Karpas-422 (cell line): ENCODE data around the gene FUT4. TPM values are rescaled to one million over a fixed set of nuclear protein-coding genes. Genes with fewer than 3 reads are reported as not detected.

Experiments
- DNase-seq: peaks from one replicate; pipeline ENCODE4 v3.0.0-alpha.2; 2015
- H2AFZ ChIP-seq: fragments of 200-600 bp; sonication (generic); 2 replicates; pipeline ENCODE4 v1.6.1; 2014; ENCODE audit warnings: antibody characterized with exemption, low read length, mixed read lengths
- H3K27ac ChIP-seq: fragments of 200-600 bp; sonication (generic); 2 replicates; pipeline ENCODE4 v1.5.1; 2014; ENCODE audit warnings: mild to moderate bottlenecking, low read length, moderate library complexity
- H3K27me3 ChIP-seq: fragments of 200-600 bp; sonication (generic); 2 replicates; pipeline ENCODE4 v1.6.1; 2014; ENCODE audit warnings: low read length, mixed read lengths
- H3K36me3 ChIP-seq: fragments of 200-600 bp; sonication (generic); 2 replicates; pipeline ENCODE4 v1.6.1; 2014; ENCODE audit warnings: low read length, mixed read lengths; ENCODE audit not compliant: insufficient read depth
- H3K4me1 ChIP-seq: fragments of 200-600 bp; sonication (generic); 2 replicates; pipeline ENCODE4 v1.6.1; 2014; ENCODE audit warnings: mild to moderate bottlenecking, low read length, mixed read lengths
- H3K4me2 ChIP-seq: fragments of 200-600 bp; sonication (generic); 2 replicates; pipeline ENCODE4 v1.6.1; 2014; ENCODE audit warnings: low read length, low read depth, mild to moderate bottlenecking; ENCODE audit not compliant: poor library complexity, severe bottlenecking
- H3K4me3 ChIP-seq: fragments of 200-600 bp; sonication (generic); 2 replicates; pipeline ENCODE4 v1.5.1; 2014; ENCODE audit warnings: mild to moderate bottlenecking, antibody characterized with exemption, low read length, mixed read lengths
- H3K79me2 ChIP-seq: fragments of 200-600 bp; sonication (generic); 2 replicates; pipeline ENCODE4 v1.6.1; 2014; ENCODE audit warnings: mild to moderate bottlenecking, low read length, mixed read lengths
- H3K9ac ChIP-seq: fragments of 200-600 bp; sonication (generic); 2 replicates; pipeline ENCODE4 v1.6.0; 2014; ENCODE audit warnings: low read length
- H3K9me2 ChIP-seq: fragments of 200-600 bp; sonication (generic), shearing (Covaris generic); replicated peaks from 2 replicates; pipeline ENCODE4 v1.6.0; 2014; ENCODE audit warnings: mild to moderate bottlenecking, low read length, moderate library complexity; ENCODE audit not compliant: insufficient read depth
- H3K9me3 ChIP-seq: fragments of 300-700, 200-600 bp; sonication (generic); 2 replicates; pipeline ENCODE4 v1.6.1; 2014; ENCODE audit warnings: low read length, mixed read lengths
- H4K20me1 ChIP-seq: fragments of 200-600 bp; sonication (generic); 2 replicates; pipeline ENCODE4 v1.6.1; 2014; ENCODE audit warnings: mild to moderate bottlenecking, antibody characterized with exemption, low read length, low read depth; ENCODE audit not compliant: insufficient read depth
- total RNA-seq: library from RNA; depleted of rRNA; stranded (reverse); fragments of >200 nt; shearing (Covaris generic); gene quantifications from 2 replicates; pipeline ENCODE4 v1.2.3, GENCODE V29; 2014; ENCODE audit warnings: low replicate concordance

The FUT4 gene
- total RNA-seq, 1 experiment from 2014 or later = 0.34 TPM

GRCh38 chr11:94577841-94578240 is 34.1 kb downstream of the FUT4 start:
- Histone ChIP-seq H3K4me3 (no peak overlapping the region), H3K9me3 (no peaks in the 10 kb centered on the region), H3K27ac (no peak overlapping the region), H3K36me3 (no peaks in the 10 kb centered on the region), H3K4me2 (no peak overlapping the region), H3K9ac (no peak overlapping the region), H3K4me1 (no peaks in the 10 kb centered on the region), H4K20me1 (no peaks in the 10 kb centered on the region), H2AFZ (no peak overlapping the region), H3K9me2 (no peaks in the 10 kb centered on the region), H3K79me2 (no peaks in the 10 kb centered on the region), H3K27me3 (no peaks in the 10 kb centered on the region)
- DNase-seq = no peak

DNA sequence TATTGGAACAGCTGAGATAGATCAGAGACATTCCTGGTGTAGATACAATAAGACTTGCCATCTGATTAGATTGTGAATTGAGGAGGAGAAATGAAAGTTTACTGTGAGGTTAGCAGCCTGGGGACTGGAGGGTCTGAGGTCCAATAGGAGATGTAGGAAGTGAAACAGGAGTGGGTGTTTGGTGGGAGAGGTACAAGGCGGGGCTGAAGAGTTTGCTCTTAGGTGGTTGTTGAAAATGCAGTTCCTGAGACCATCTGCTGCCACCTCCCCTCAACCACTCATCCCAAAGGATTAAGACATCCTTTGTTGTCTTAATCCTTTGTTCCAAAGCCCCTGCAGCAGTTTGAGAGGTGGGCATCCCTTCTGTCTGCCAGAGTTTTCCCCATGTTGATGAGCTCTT is 38.2 kb downstream of the FUT4 start:
- no peaks in the 10 kb centered on the region for H4K20me1 ChIP-seq
- no peak overlapping the region for H3K9ac ChIP-seq
- H3K27me3 ChIP-seq = no peaks in the 10 kb centered on the region
- no peaks in the 10 kb centered on the region for H3K9me3 ChIP-seq
- H3K4me2 ChIP-seq = no peak overlapping the region
- no peaks in the 10 kb centered on the region for H3K36me3 ChIP-seq
- H3K4me3 ChIP-seq = no peak overlapping the region
- no peak overlapping the region for H3K27ac ChIP-seq
- H3K4me1 ChIP-seq = no peaks in the 10 kb centered on the region
- no peaks in the 10 kb centered on the region for H3K79me2 ChIP-seq
- no peak overlapping the region for H2AFZ ChIP-seq
- no peaks in the 10 kb centered on the region for H3K9me2 ChIP-seq
- DNase-seq = no peak

DNA sequence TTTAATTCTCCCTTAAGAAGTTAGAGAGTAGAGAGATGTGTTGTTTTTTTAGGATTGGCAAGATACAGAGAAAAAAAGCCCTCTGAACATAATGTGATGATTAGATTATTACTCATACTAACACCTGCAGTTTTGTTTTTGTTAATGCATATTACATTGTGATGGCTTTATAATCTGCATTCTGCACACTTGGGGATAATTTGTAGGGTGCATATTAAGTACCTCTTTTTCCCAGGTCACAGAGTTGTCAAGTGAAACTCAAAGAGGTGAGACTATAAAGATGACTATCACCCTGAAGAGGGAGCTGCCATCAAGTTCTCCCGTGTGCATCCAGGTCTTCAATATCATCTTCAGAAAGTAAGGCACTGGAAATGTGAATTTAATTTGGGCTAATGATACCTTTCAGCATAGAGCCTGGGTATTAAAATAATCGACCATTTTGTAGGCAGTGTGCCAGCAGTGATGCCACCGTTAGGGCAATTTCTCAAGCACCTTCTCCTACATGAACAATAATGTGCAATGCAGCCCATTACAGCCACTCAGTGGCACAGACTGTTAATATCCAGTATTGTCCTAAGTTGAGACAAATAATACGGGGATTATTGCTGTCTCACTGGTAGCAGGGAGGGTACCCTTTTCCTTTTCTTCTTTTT is 39.6 kb downstream of the FUT4 start:
- Histone ChIP-seq H3K27me3 (no peaks in the 10 kb centered on the region), H4K20me1 (no peaks in the 10 kb centered on the region), H3K4me3 (no peak overlapping the region), H3K27ac (no peak overlapping the region), H3K9me2 (no peaks in the 10 kb centered on the region), H2AFZ (no peak overlapping the region), H3K9me3 (no peaks in the 10 kb centered on the region), H3K4me2 (no peak overlapping the region), H3K79me2 (no peaks in the 10 kb centered on the region), H3K9ac (no peak overlapping the region), H3K4me1 (no peaks in the 10 kb centered on the region), H3K36me3 (no peaks in the 10 kb centered on the region)
- no peak for DNase-seq

DNA sequence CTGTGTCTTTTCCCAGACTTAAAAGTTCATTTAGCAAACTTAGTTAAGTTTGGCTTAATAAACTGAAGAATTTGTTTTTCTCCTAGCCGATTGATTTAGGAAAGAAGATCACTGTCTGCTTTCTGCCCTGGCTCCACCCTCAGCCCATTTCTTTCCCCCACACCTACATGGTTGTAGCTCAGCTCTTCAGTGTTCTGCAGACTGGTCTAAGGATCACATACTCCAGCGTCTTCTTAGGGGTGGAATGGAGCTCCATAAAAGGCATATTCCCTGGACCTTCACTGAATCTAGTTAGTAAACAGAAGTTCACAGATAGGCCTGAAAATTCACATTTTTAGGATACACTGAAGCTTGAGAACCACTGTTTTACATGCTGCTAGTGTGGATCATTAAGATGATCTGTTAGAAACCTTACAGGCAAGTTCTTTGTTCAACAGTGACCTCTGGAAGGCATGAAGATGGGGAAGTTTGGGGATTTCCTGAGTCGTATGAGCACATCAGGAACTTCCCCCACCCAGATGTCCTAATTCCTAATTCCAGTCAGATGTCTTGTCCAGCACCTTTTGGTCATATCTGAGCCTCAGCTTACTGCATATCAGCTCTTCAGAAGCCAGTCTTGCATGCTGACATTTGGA is 40.3 kb downstream of the FUT4 start:
- H3K27ac ChIP-seq = no peak overlapping the region
- H3K4me1 ChIP-seq = no peaks in the 10 kb centered on the region
- no peak for DNase-seq
- no peak overlapping the region for H3K4me2 ChIP-seq
- no peaks in the 10 kb centered on the region for H4K20me1 ChIP-seq
- no peaks in the 10 kb centered on the region for H3K9me3 ChIP-seq
- no peaks in the 10 kb centered on the region for H3K9me2 ChIP-seq
- no peak overlapping the region for H3K9ac ChIP-seq
- H3K79me2 ChIP-seq = no peaks in the 10 kb centered on the region
- H3K4me3 ChIP-seq = no peak overlapping the region
- H3K27me3 ChIP-seq = no peaks in the 10 kb centered on the region
- H2AFZ ChIP-seq = no peak overlapping the region
- H3K36me3 ChIP-seq = no peaks in the 10 kb centered on the region

DNA sequence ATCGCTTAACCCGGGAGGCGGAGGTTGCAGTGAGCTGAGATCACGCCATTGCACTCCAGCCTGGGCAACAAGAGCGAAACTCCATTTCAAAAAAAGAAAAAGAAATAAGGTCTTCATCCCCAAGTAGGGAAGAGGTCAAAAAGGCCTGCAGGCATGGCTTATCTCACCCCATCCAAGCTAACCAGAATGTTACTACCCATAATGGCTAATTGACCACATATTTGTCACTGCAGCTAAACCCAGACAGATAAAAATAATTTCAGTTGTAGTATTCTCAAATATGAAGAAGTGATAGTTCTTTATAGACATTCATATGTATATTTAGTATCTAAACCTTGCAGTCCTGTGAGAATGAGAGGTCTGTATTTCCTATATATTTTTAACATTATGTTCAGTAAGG is 41.3 kb downstream of the FUT4 start:
- Histone ChIP-seq H3K27ac (no peak overlapping the region), H3K9me3 (no peaks in the 10 kb centered on the region), H3K36me3 (no peaks in the 10 kb centered on the region), H2AFZ (no peak overlapping the region), H3K9me2 (no peaks in the 10 kb centered on the region), H4K20me1 (no peaks in the 10 kb centered on the region), H3K79me2 (no peaks in the 10 kb centered on the region), H3K4me2 (no peak overlapping the region), H3K9ac (no peak overlapping the region), H3K4me1 (no peaks in the 10 kb centered on the region), H3K4me3 (no peak overlapping the region), H3K27me3 (no peaks in the 10 kb centered on the region)
- no peak for DNase-seq

DNA sequence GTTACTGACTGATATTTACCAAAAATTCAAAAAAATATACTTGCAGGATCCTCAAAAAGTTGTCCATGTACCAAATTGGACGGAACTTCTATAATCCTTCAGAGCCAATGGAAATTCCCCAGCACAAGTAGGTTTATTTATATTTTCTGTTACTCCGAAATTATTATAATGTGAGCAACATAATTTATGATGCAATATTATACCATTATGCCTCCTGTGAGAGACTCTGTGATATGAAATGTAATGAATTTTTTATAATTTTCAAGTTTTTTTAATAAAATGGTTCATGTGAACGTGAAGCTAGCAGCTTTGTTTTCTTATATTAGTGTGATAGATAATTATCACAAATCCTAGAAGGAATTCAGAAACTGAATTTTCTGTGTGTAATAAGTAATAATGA is 41.7 kb downstream of the FUT4 start:
- DNase-seq = no peak
- H3K9me2 ChIP-seq = no peaks in the 10 kb centered on the region
- no peaks in the 10 kb centered on the region for H3K27me3 ChIP-seq
- H4K20me1 ChIP-seq = no peaks in the 10 kb centered on the region
- H2AFZ ChIP-seq = no peak overlapping the region
- no peak overlapping the region for H3K4me2 ChIP-seq
- no peak overlapping the region for H3K27ac ChIP-seq
- H3K4me1 ChIP-seq = no peaks in the 10 kb centered on the region
- H3K79me2 ChIP-seq = no peaks in the 10 kb centered on the region
- no peak overlapping the region for H3K4me3 ChIP-seq
- H3K9ac ChIP-seq = no peak overlapping the region
- H3K9me3 ChIP-seq = no peaks in the 10 kb centered on the region
- H3K36me3 ChIP-seq = no peaks in the 10 kb centered on the region

DNA sequence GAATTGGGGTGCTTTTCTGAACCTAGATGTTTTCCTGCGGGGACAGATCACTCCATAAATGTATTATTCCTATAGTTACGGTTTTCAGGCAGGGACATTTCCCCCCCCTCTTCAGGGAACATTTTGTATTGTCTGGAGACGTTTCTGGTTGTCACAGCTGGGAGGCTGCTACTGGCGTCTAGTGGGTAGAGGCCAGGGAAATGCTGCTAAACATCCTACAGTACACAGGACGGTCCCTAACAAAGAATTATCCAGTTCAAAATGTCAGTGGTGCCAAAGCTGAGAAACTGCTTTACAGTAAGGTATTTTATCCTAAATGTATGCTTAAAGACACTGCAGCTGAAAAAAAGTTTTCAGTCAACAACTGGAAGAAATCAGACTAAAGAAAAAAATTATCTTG is 42.8 kb downstream of the FUT4 start:
- no peaks in the 10 kb centered on the region for H3K9me2 ChIP-seq
- H4K20me1 ChIP-seq = no peaks in the 10 kb centered on the region
- no peaks in the 10 kb centered on the region for H3K9me3 ChIP-seq
- no peak overlapping the region for H3K4me2 ChIP-seq
- H2AFZ ChIP-seq = no peak overlapping the region
- no peaks in the 10 kb centered on the region for H3K79me2 ChIP-seq
- DNase-seq = no peak
- no peaks in the 10 kb centered on the region for H3K27me3 ChIP-seq
- H3K27ac ChIP-seq = no peak overlapping the region
- H3K4me3 ChIP-seq = no peak overlapping the region
- H3K4me1 ChIP-seq = no peaks in the 10 kb centered on the region
- H3K9ac ChIP-seq = no peak overlapping the region
- H3K36me3 ChIP-seq = no peaks in the 10 kb centered on the region

- H3K27me3 ChIP-seq = no peaks in the 10 kb centered on the region
- H3K9ac ChIP-seq = no peak overlapping the region
- H3K36me3 ChIP-seq = no peaks in the 10 kb centered on the region
- H3K4me1 ChIP-seq = no peaks in the 10 kb centered on the region
- no peak overlapping the region for H3K4me2 ChIP-seq
- H4K20me1 ChIP-seq = no peaks in the 10 kb centered on the region
- H2AFZ ChIP-seq = no peak overlapping the region
- no peak overlapping the region for H3K27ac ChIP-seq
- no peak overlapping the region for H3K4me3 ChIP-seq
- no peaks in the 10 kb centered on the region for H3K79me2 ChIP-seq
- no peaks in the 10 kb centered on the region for H3K9me3 ChIP-seq
- H3K9me2 ChIP-seq = no peaks in the 10 kb centered on the region
- DNase-seq = no peak
Measured at GRCh38 chr11:94586978-94587377, 43.3 kb downstream of the FUT4 start.
